ENCODE results near the gene PRPH. TPM values are rescaled to one million over a fixed set of nuclear protein-coding genes. Genes with fewer than 3 reads are reported as not detected.

The PRPH gene
- total and polyA plus RNA-seq, 2 donors (not counting 1 experiment from before 2014, with no cell fraction given): not detected

- Histone ChIP-seq H3K9ac (ENCODE audit: low read length) (peak overlapping the region; percentile 42), H3K27me3 (replicated peaks in 1 of 4; ENCODE audit: control extremely low read depth in 1 of 4, control insufficient read depth in 3 of 4, insufficient read depth in 4 of 4, low read length in 3 of 4) (peaks cover 0 to 89% (median 47%) of the 10 kb centered on the region in 4 experiments), H3K9me3 (ENCODE audit: control extremely low read depth in 1 of 3, control insufficient read depth in 2 of 3, insufficient read depth in 1 of 3, low read length in 2 of 3) (peaks cover 0 to 26% (median 0%) of the 10 kb centered on the region in 3 donors), H3K27ac (ENCODE audit: low read length in 2 of 2) (no peak overlapping the region), H3K4me2 (replicated peaks; ENCODE audit: low read depth, low read length, poor library complexity, severe bottlenecking) (peak overlapping the region; percentile 89), H3K4me1 (ENCODE audit: control insufficient read depth in 2 of 2, insufficient read depth in 2 of 2, low read length in 2 of 2) (peaks cover 60 to 65% of the 10 kb centered on the region in 2 donors), H2AFZ (ENCODE audit: insufficient read depth, low read depth, low read length, poor library complexity, severe bottlenecking) (peak overlapping the region; percentile 58), H3K4me3 (ENCODE audit: control extremely low read depth in 1 of 5, extremely low read depth in 1 of 5, insufficient read depth in 1 of 5, low read depth in 2 of 5, low read length in 4 of 5) (peak overlapping the region in 4 of 5 experiments; percentile 29 to 51 (median 44)), H4K20me1 (ENCODE audit: control insufficient read depth, insufficient read depth, low read length, poor library complexity, severe bottlenecking) (peaks cover 22% of the 10 kb centered on the region), H3K36me3 (replicated peaks in 1 of 2; ENCODE audit: control extremely low read depth in 1 of 2, control insufficient read depth in 1 of 2, extremely low read depth in 1 of 2, insufficient read depth in 2 of 2, low read length in 1 of 2) (no peaks in the 10 kb centered on the region), H3K79me2 (ENCODE audit: control insufficient read depth, insufficient read depth, low read length) (no peaks in the 10 kb centered on the region)
- DNase-seq: peak; percentile 83
- Mint-ChIP-seq H3K4me1 (peaks cover 58% of the 10 kb centered on the region), H3K4me3 (peak overlapping the region; percentile 86), H3K27ac (no peak overlapping the region), H3K9me3 (ENCODE audit: insufficient read depth) (no peaks in the 10 kb centered on the region), H3K27me3 (peaks cover 53% of the 10 kb centered on the region)
- intact Hi-C loops (cut with micrococcal nuclease): loop anchor here (1.0 to 10.0 kb wide), 3 partner anchors 54 to 503 kb away; partner anchors contain the start of genes BCDIN3D and DHH
- 1% methylated on average over 56 of the region's 58 CpGs for WGBS (ENCODE audit: insufficient coverage)
- peak; percentile 69 for ATAC-seq (ENCODE audit: low read depth)
- ChIA-PET CTCF (interaction anchor here (0.7 to 4.0 kb wide), 24 partner anchors 8 to 257 kb away, joined by 3 to 74 read pairs (median 4); partner anchors contain the start of genes PRPH, SPATS2 and TROAP), POLR2A (interaction anchor here (0.6 to 0.7 kb wide), 3 partner anchors 9 to 237 kb away, joined by 3 to 6 read pairs (median 3); no protein-coding TSS in a partner anchor)
- TF ChIP-seq CTCF (IDR thresholded peaks at IDR 0.05) (peak; percentile 96), EZH2 (IDR thresholded peaks at IDR 0.05; ENCODE audit: borderline replicate concordance, insufficient read depth, low read depth, low read length, poor library complexity, severe bottlenecking) (peak; percentile 40)
These were observed 47.3 kb downstream of the PRPH start for GRCh38 chr12:49342066-49342913.
